Measurements from ENCODE around the gene H3-3A. TPM values are rescaled to one million over a fixed set of nuclear protein-coding genes. Genes with fewer than 3 reads are reported as not detected.
A peak's percentile ranks its signal among the peaks of the same experiment; 100 is the strongest.
"Not testable (repeated sequence)": the region's sequence is repeated elsewhere in the genome, so short reads cannot be mapped to it uniquely, and the experiment has no call there.

H3-3A gene
- total RNA-seq, 1 experiment from 2014 or later: 957 TPM

GRCh38 chr1:226085675-226086285 is 23.3 kb downstream of the H3-3A start:
- no peak overlapping the region for H3K4me3 ChIP-seq
- H3K27me3 ChIP-seq: no peaks in the 10 kb centered on the region
- DNase-seq: no peak
- H3K4me1 ChIP-seq: no peaks in the 10 kb centered on the region
- H3K9me3 ChIP-seq (replicated peaks): no peaks in the 10 kb centered on the region
- H3K27ac ChIP-seq: no peak overlapping the region
- H3K36me3 ChIP-seq: no peaks in the 10 kb centered on the region

- no peak overlapping the region for H3K4me3 ChIP-seq
- no peaks in the 10 kb centered on the region for H3K36me3 ChIP-seq
- DNase-seq: peak; percentile 23 to 42
- no peaks in the 10 kb centered on the region for H3K9me3 ChIP-seq (replicated peaks)
- H3K27me3 ChIP-seq: no peaks in the 10 kb centered on the region
- H3K4me1 ChIP-seq: no peaks in the 10 kb centered on the region
- H3K27ac ChIP-seq: no peak overlapping the region
Measured at GRCh38 chr1:226086776-226087175, 24.3 kb downstream of the H3-3A start.

GRCh38 chr1:226091461-226091860 is 28.9 kb downstream of the H3-3A start:
- H3K4me1 ChIP-seq: no peaks in the 10 kb centered on the region
- no peak for DNase-seq
- no peak overlapping the region for H3K4me3 ChIP-seq
- H3K36me3 ChIP-seq: no peaks in the 10 kb centered on the region
- no peak overlapping the region for H3K27ac ChIP-seq
- no peaks in the 10 kb centered on the region for H3K9me3 ChIP-seq (replicated peaks)
- no peaks in the 10 kb centered on the region for H3K27me3 ChIP-seq

- not testable (repeated sequence) for H3K9me3 ChIP-seq (replicated peaks); H3K4me1 ChIP-seq; H3K4me3 ChIP-seq; H3K27ac ChIP-seq; H3K27me3 ChIP-seq; H3K36me3 ChIP-seq; DNase-seq
Measured at GRCh38 chr1:226092048-226092820, 29.7 kb downstream of the H3-3A start.

- no peak overlapping the region for H3K27ac ChIP-seq
Measured at GRCh38 chr1:226092965-226093364, 30.4 kb downstream of the H3-3A start.

GRCh38 chr1:226093621-226094020 is 31.1 kb downstream of the H3-3A start:
- Histone ChIP-seq H3K4me3 (no peak overlapping the region), H3K27ac (no peak overlapping the region), H3K27me3 (no peaks in the 10 kb centered on the region), H3K36me3 (no peaks in the 10 kb centered on the region), H3K4me1 (no peaks in the 10 kb centered on the region), H3K9me3 (replicated peaks) (no peaks in the 10 kb centered on the region)
- DNase-seq: no peak

More at GRCh38 chr1:226092965-226093364, 30.4 kb downstream of the H3-3A start:
- H3K4me3 ChIP-seq: no peak overlapping the region
- no peak for DNase-seq
- no peaks in the 10 kb centered on the region for H3K36me3 ChIP-seq
- H3K4me1 ChIP-seq: no peaks in the 10 kb centered on the region
- H3K9me3 ChIP-seq (replicated peaks): no peaks in the 10 kb centered on the region
- no peaks in the 10 kb centered on the region for H3K27me3 ChIP-seq

- H3K36me3 ChIP-seq: no peaks in the 10 kb centered on the region
- no peaks in the 10 kb centered on the region for H3K4me1 ChIP-seq
- no peak for DNase-seq
- no peaks in the 10 kb centered on the region for H3K9me3 ChIP-seq (replicated peaks)
- no peaks in the 10 kb centered on the region; the same call in 1 of the 2 replicates for H3K27me3 ChIP-seq
- no peak overlapping the region for H3K27ac ChIP-seq
- H3K4me3 ChIP-seq: no peak overlapping the region
Measured at GRCh38 chr1:226094451-226094850, 31.9 kb downstream of the H3-3A start.

GRCh38 chr1:226095286-226095685 is 32.8 kb downstream of the H3-3A start:
- no peak for DNase-seq
- Histone ChIP-seq H3K27me3 (no peaks in the 10 kb centered on the region; the same call in 1 of the 2 replicates), H3K4me1 (no peaks in the 10 kb centered on the region), H3K9me3 (replicated peaks) (no peaks in the 10 kb centered on the region), H3K36me3 (no peaks in the 10 kb centered on the region), H3K27ac (no peak overlapping the region), H3K4me3 (no peak overlapping the region)

GRCh38 chr1:226097866-226098625 is 35.5 kb downstream of the H3-3A start:
- H3K27ac ChIP-seq: no peak overlapping the region

GRCh38 chr1:226098870-226099835 is 36.6 kb downstream of the H3-3A start:
- H3K4me1 ChIP-seq: no peaks in the 10 kb centered on the region
- H3K27me3 ChIP-seq: peaks cover 5% of the 10 kb centered on the region
- no peaks in the 10 kb centered on the region for H3K9me3 ChIP-seq (replicated peaks)
- H3K4me3 ChIP-seq: no peak overlapping the region
- H3K27ac ChIP-seq: no peak overlapping the region
- no peak for DNase-seq
- H3K36me3 ChIP-seq: no peaks in the 10 kb centered on the region

More at GRCh38 chr1:226097866-226098625, 35.5 kb downstream of the H3-3A start:
- Histone ChIP-seq H3K36me3 (no peaks in the 10 kb centered on the region), H3K4me1 (no peaks in the 10 kb centered on the region), H3K27me3 (peaks cover 5% of the 10 kb centered on the region), H3K4me3 (no peak overlapping the region), H3K9me3 (replicated peaks) (no peaks in the 10 kb centered on the region)
- DNase-seq: no peak

- no peak for DNase-seq
- H3K27ac ChIP-seq: no peak overlapping the region
- no peaks in the 10 kb centered on the region for H3K9me3 ChIP-seq (replicated peaks)
- no peak overlapping the region for H3K4me3 ChIP-seq
- H3K27me3 ChIP-seq: peaks cover 5% of the 10 kb centered on the region
- H3K36me3 ChIP-seq: no peaks in the 10 kb centered on the region
- no peaks in the 10 kb centered on the region for H3K4me1 ChIP-seq
Measured at GRCh38 chr1:226100436-226101391, 38.2 kb downstream of the H3-3A start.

GRCh38 chr1:226104671-226105121 is 42.2 kb downstream of the H3-3A start:
- Histone ChIP-seq H3K27ac (no peak overlapping the region), H3K27me3 (peaks cover 5% of the 10 kb centered on the region), H3K36me3 (no peaks in the 10 kb centered on the region), H3K4me1 (peaks cover 6% of the 10 kb centered on the region), H3K9me3 (replicated peaks) (no peaks in the 10 kb centered on the region), H3K4me3 (no peak overlapping the region)
- DNase-seq: no peak

Data from SJCRH30 (cell line).